Immature natural killer cell (primary cell): ENCODE measurements around the gene CNIH4. TPM values are rescaled to one million over a fixed set of nuclear protein-coding genes. Genes with fewer than 3 reads are reported as not detected.
"Not testable (repeated sequence)": the region's sequence is repeated elsewhere in the genome, so short reads cannot be mapped to it uniquely, and the experiment has no call there.

ENCODE experiments used
- DNase-seq, 3 donors: peaks; one replicate each; pipeline ENCODE4 v3.0.0; 2022; ENCODE audit warnings: mixed read lengths in 1 of 3
- H3K27ac Mint-ChIP-seq, 6 donors: one replicate each; pipeline ENCODE4 v1.8.0; 2020; ENCODE audit warnings: mixed read lengths in 6 of 6, mild to moderate bottlenecking in 5 of 6, inconsistent platforms in 4 of 6, moderate library complexity in 3 of 6
- H3K27me3 Mint-ChIP-seq, 3 donors: one replicate each; pipeline ENCODE4 v1.8.0; 2020 to 2021; ENCODE audit warnings: low read depth in 3 of 3, mild to moderate bottlenecking in 3 of 3, mixed read lengths in 3 of 3, moderate library complexity in 3 of 3, inconsistent platforms in 1 of 3
- H3K36me3 Mint-ChIP-seq, 3 donors: one replicate each; pipeline ENCODE4 v1.8.0; 2020; ENCODE audit warnings: mixed read lengths in 3 of 3, inconsistent platforms in 2 of 3, mild to moderate bottlenecking in 2 of 3
- H3K4me1 Mint-ChIP-seq, 2 donors: one replicate each; pipeline ENCODE4 v1.8.0; 2020; ENCODE audit warnings: inconsistent platforms in 2 of 2, mild to moderate bottlenecking in 2 of 2, mixed read lengths in 2 of 2, moderate library complexity in 1 of 2
- H3K4me3 Mint-ChIP-seq, 5 donors: one replicate each; pipeline ENCODE4 v1.8.0; 2020; ENCODE audit warnings: mild to moderate bottlenecking in 5 of 5, mixed read lengths in 5 of 5, inconsistent platforms in 3 of 5, moderate library complexity in 3 of 5
- H3K9me3 Mint-ChIP-seq, 6 donors: one replicate each; pipeline ENCODE4 v1.8.0; 2020; ENCODE audit warnings: mild to moderate bottlenecking in 6 of 6, mixed read lengths in 6 of 6, inconsistent platforms in 4 of 6, moderate library complexity in 3 of 6
- polyA plus RNA-seq, 3 donors: library from polyadenylated mRNA; unstranded; fragments of 300-500 nt; fragmentation: Illumina TruSeq; gene quantifications; one replicate each; pipeline ENCODE4 v1.2.3, GENCODE V29; 2021

The CNIH4 gene
- polyA plus RNA-seq, 3 donors from 2014 or later, result 36.4 to 51.2 (median 49.1) TPM

DNA sequence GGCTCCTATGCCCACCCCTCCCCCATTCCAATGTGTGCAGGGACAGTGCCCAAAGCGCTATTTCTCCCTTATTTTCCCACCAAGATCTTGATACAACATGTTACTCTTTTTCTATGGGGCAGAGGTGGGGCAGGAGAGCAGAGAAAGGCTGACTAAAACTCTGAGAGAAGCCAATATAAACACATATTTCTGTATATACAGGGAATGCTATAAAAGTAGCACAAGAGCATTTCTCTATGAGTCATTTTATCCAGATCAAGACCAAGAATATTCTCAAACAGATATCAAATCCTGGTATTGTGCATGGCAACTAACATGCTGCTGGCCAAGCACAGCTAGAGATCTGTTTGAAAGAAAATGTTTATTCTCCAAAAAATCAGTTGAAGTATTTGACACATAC, 70.7 kb downstream of the CNIH4 start:
- no peaks in the 10 kb centered on the region for H3K9me3 Mint-ChIP-seq
- peak overlapping the region in 3 of 6 donors; percentile 18 to 71 (median 69) for H3K27ac Mint-ChIP-seq
- H3K4me1 Mint-ChIP-seq, result peaks cover 60 to 89% of the 10 kb centered on the region in 2 donors
- DNase-seq, result no peak
- peaks cover 4 to 29% (median 25%) of the 10 kb centered on the region in 3 donors for H3K36me3 Mint-ChIP-seq
- peaks cover 1 to 4% (median 4%) of the 10 kb centered on the region in 3 donors for H3K27me3 Mint-ChIP-seq
- peak overlapping the region in 1 of 5 donors; percentile 25 for H3K4me3 Mint-ChIP-seq

DNA sequence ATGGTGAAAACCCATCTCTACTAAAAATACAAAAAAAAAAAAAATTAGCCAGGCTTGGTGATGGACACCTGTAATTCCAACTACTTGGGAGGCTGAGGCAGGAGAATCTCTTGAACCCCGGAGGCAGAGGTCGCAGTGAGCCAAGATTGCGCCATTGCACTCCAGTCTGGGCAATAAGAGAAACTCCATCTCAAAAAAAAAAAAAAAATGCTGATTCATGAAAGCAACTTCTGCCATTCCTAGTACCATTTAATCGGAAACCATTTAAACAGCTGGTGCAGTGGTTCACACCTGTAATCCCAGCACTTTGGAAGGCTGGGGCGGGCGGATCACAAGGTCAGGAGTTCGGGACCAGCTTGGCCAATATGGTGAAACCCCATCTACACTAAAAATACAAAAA, 72.0 kb downstream of the CNIH4 start:
- H3K4me1 Mint-ChIP-seq, result peaks cover 65 to 90% of the 10 kb centered on the region in 2 donors

More for the DNA sequence above, 72.0 kb downstream of the CNIH4 start:
- H3K36me3 Mint-ChIP-seq, result peaks cover 0 to 18% (median 17%) of the 10 kb centered on the region in 3 donors
- DNase-seq, H3K9me3 Mint-ChIP-seq: not testable (repeated sequence)
- peaks cover 7 to 14% (median 13%) of the 10 kb centered on the region in 3 donors for H3K27me3 Mint-ChIP-seq
- peak overlapping the region in 2 of 5 donors; percentile 24 to 41 for H3K4me3 Mint-ChIP-seq
- H3K27ac Mint-ChIP-seq, result peak overlapping the region in 2 of 6 donors; percentile 49 to 68

Other genes with a start within 250 kb of the CNIH4 start
- 10 to 100 TPM in 1 of 3 donors, 1 to 10 TPM in 2; 7.5 to 19.3 (median 8.9) TPM for gene FBXO28, start 242.8 kb upstream of the CNIH4 start, polyA plus RNA-seq
- gene DEGS1, start 173.6 kb upstream of the CNIH4 start, polyA plus RNA-seq, result 10 to 100 TPM; 60.7 to 93.9 (median 65.9) TPM
- gene NVL, start 26.7 kb upstream of the CNIH4 start, polyA plus RNA-seq, result 10 to 100 TPM in 2 of 3 donors, 1 to 10 TPM in 1; 6.6 to 19.5 (median 14.9) TPM
- gene WDR26, start 77.9 kb downstream of the CNIH4 start, polyA plus RNA-seq, result 1 to 10 TPM in 2 of 3 donors, under 1 TPM in 1; 0.36 to 6.5 (median 3.6) TPM